Suprapubic skin (tissue), 4 donors: ENCODE results near the gene FILIP1L. TPM values are rescaled to one million over a fixed set of nuclear protein-coding genes. Genes with fewer than 3 reads are reported as not detected.

Experiments used
- DNase-seq, 2 donors: peaks; one replicate each; pipeline ENCODE4 v3.0.0-alpha.2; 2019; ENCODE audit warnings: low spot score in 2 of 2
- H3K27ac ChIP-seq: fragments of 200-600 bp; sonication (generic); one replicate; pipeline ENCODE4 v1.5.1; 2019
- H3K27me3 ChIP-seq: fragments of 200-600 bp; sonication (generic); one replicate; pipeline ENCODE4 v1.5.1; 2019
- H3K36me3 ChIP-seq: fragments of 200-600 bp; sonication (generic); one replicate; pipeline ENCODE4 v1.5.1; 2019
- H3K4me1 ChIP-seq: fragments of 200-600 bp; sonication (generic); one replicate; pipeline ENCODE4 v1.5.1; 2019
- H3K4me3 ChIP-seq: fragments of 200-600 bp; sonication (generic); one replicate; pipeline ENCODE4 v1.5.1; 2019; ENCODE audit warnings: mild to moderate bottlenecking
- H3K9me3 ChIP-seq: fragments of 200-600 bp; sonication (generic); one replicate; pipeline ENCODE4 v1.5.1; 2019
- CTCF ChIP-seq, 2 donors: fragments of 200-600 bp in 1 of 2; fragments of 450-650 bp in 1 of 2; sonication (generic) in 1 of 2; IDR thresholded peaks; one replicate each; pipeline ENCODE4 v1.5.1; 2016 to 2019; ENCODE audit warnings: antibody characterized with exemption in 2 of 2, mild to moderate bottlenecking in 1 of 2, moderate library complexity in 1 of 2
- EP300 ChIP-seq: sonication (generic); formaldehyde crosslinking; IDR thresholded peaks from one replicate; pipeline ENCODE4 v1.6.1; 2017; ENCODE audit warnings: antibody characterized with exemption
- POLR2A ChIP-seq, 2 donors: fragments of 450-650 bp; IDR thresholded peaks; one replicate each; pipeline ENCODE4 v1.6.1; 2017; ENCODE audit warnings: antibody characterized with exemption in 2 of 2, mild to moderate bottlenecking in 2 of 2, moderate library complexity in 2 of 2
- POLR2AphosphoS5 ChIP-seq, 3 donors: sonication (generic); formaldehyde crosslinking; IDR thresholded peaks; one replicate each; pipeline ENCODE4 v1.6.1; 2017; ENCODE audit warnings: antibody characterized with exemption in 3 of 3
- WGBS: methylation state at CpG from one replicate; pipeline ENCODE4 v1.1.5; 2018; 5-methylcytosine and 5-hydroxymethylcytosine counted together
- total RNA-seq, 4 donors: library from RNA; depleted of rRNA; stranded (reverse); fragments of >200 nt; gene quantifications; one replicate each; pipeline ENCODE4 v1.1.0, GENCODE V29; 2016

FILIP1L gene
- total RNA-seq, 4 donors from 2014 or later, result 14.0 to 19.9 (median 15.9) TPM

GRCh38 chr3:99874237-99875002 lies 239.9 kb downstream of the FILIP1L start:
- Histone ChIP-seq H3K36me3 (no peaks in the 10 kb centered on the region), H3K4me3 (peak overlapping the region; percentile 80), H3K27ac (no peak overlapping the region), H3K4me1 (peaks cover 63% of the 10 kb centered on the region), H3K27me3 (no peaks in the 10 kb centered on the region), H3K9me3 (no peaks in the 10 kb centered on the region)
- TF ChIP-seq EP300, result no peak
- TF ChIP-seq POLR2A (IDR thresholded peaks at IDR 0.05), result no peak
- no peak for TF ChIP-seq POLR2AphosphoS5 (IDR thresholded peaks at IDR 0.05)
- no peak for TF ChIP-seq CTCF (IDR thresholded peaks at IDR 0.05)
- no peak for DNase-seq
- 62% methylated on average over 3 of the region's 3 CpGs for WGBS

GRCh38 chr3:99873269-99874102 lies 240.8 kb downstream of the FILIP1L start:
- H3K4me3 ChIP-seq, result peak overlapping the region; percentile 80
- WGBS, result 24% methylated on average over 2 of the region's 2 CpGs
- H3K4me1 ChIP-seq, result peaks cover 67% of the 10 kb centered on the region

GRCh38 chr3:99872923-99873254 lies 241.4 kb downstream of the FILIP1L start:
- Histone ChIP-seq H3K4me1 (peaks cover 61% of the 10 kb centered on the region), H3K9me3 (no peaks in the 10 kb centered on the region), H3K36me3 (no peaks in the 10 kb centered on the region), H3K27ac (no peak overlapping the region), H3K27me3 (no peaks in the 10 kb centered on the region), H3K4me3 (peak overlapping the region; percentile 80)
- no peak for TF ChIP-seq POLR2AphosphoS5 (IDR thresholded peaks at IDR 0.05)
- no peak for DNase-seq

More at GRCh38 chr3:99873269-99874102, 240.8 kb downstream of the FILIP1L start:
- Histone ChIP-seq H3K36me3 (no peaks in the 10 kb centered on the region), H3K27me3 (no peaks in the 10 kb centered on the region), H3K9me3 (no peaks in the 10 kb centered on the region), H3K27ac (no peak overlapping the region)
- DNase-seq, result no peak
- TF ChIP-seq CTCF (IDR thresholded peaks at IDR 0.05) (no peak), POLR2A (IDR thresholded peaks at IDR 0.05) (no peak), POLR2AphosphoS5 (IDR thresholded peaks at IDR 0.05) (no peak), EP300 (no peak)

- no peaks in the 10 kb centered on the region for H3K27me3 ChIP-seq
- WGBS, result 79% methylated on average over 4 of the region's 4 CpGs
- H3K4me3 ChIP-seq, result no peak overlapping the region
- DNase-seq, result no peak
- H3K9me3 ChIP-seq, result no peaks in the 10 kb centered on the region
- H3K4me1 ChIP-seq, result peaks cover 58% of the 10 kb centered on the region
- no peak overlapping the region for H3K27ac ChIP-seq
- H3K36me3 ChIP-seq, result no peaks in the 10 kb centered on the region
- no peak for TF ChIP-seq EP300
- TF ChIP-seq CTCF (IDR thresholded peaks at IDR 0.05), result no peak
- no peak for TF ChIP-seq POLR2AphosphoS5 (IDR thresholded peaks at IDR 0.05)
- no peak for TF ChIP-seq POLR2A (IDR thresholded peaks at IDR 0.05)
Observed at GRCh38 chr3:99871231-99872045, 242.9 kb downstream of the FILIP1L start.

GRCh38 chr3:99870712-99871111 lies 243.6 kb downstream of the FILIP1L start:
- 91% methylated on average over 2 of the region's 2 CpGs for WGBS

More at GRCh38 chr3:99870712-99871111, 243.6 kb downstream of the FILIP1L start:
- no peaks in the 10 kb centered on the region for H3K27me3 ChIP-seq
- H3K36me3 ChIP-seq, result no peaks in the 10 kb centered on the region
- TF ChIP-seq POLR2AphosphoS5 (IDR thresholded peaks at IDR 0.05), result no peak
- TF ChIP-seq POLR2A (IDR thresholded peaks at IDR 0.05), result no peak
- no peak for TF ChIP-seq EP300
- no peak for TF ChIP-seq CTCF (IDR thresholded peaks at IDR 0.05)
- H3K27ac ChIP-seq, result peak overlapping the region; percentile 26
- H3K4me1 ChIP-seq, result peaks cover 63% of the 10 kb centered on the region
- DNase-seq, result no peak
- H3K4me3 ChIP-seq, result no peak overlapping the region
- H3K9me3 ChIP-seq, result no peaks in the 10 kb centered on the region
